HepG2 (cell line): Measurements from ENCODE around the gene FAM120AOS.

Source experiments
- AKAP8 ChIP-seq: sonication (generic); formaldehyde crosslinking; IDR thresholded peaks from 2 replicates; pipeline ENCODE4 v1.5.1; 2020; ENCODE audit warnings: mild to moderate bottlenecking, missing genetic modification reagents
- DR1 ChIP-seq: sonication (generic); formaldehyde crosslinking; IDR thresholded peaks from 2 replicates; pipeline ENCODE4 v1.8.0; 2021; ENCODE audit warnings: mild to moderate bottlenecking, missing genetic modification reagents, inconsistent platforms
- GABPA ChIP-seq, 2 experiments: IDR thresholded peaks; 2 replicates each; pipeline ENCODE4 v1.6.1; 2011 to 2016; ENCODE audit warnings: low read depth in 2 of 2, low read length in 1 of 2, missing biosample characterization in 1 of 2, missing genetic modification characterization in 1 of 2

- TF ChIP-seq AKAP8, result no peak
- TF ChIP-seq DR1, result no peak
- TF ChIP-seq GABPA (IDR thresholded peaks at IDR 0.05; ENCODE audit: low read depth, low read length), result no peak
- TF ChIP-seq GABPA (CRISPR knock-in tag; IDR thresholded peaks at IDR 0.05; ENCODE audit: low read depth), result no peak
These were observed 18.0 kb downstream of the FAM120AOS start for GRCh38 chr9:93435386-93435785.
